HG02973 (cell line): ENCODE measurements around the gene POLE4.
A peak's percentile ranks its signal among the peaks of the same experiment; 100 is the strongest.

Source experiments
- ATAC-seq: cut with Tn5 transposase; IDR thresholded peaks from one replicate; pipeline ENCODE4 v1.9.1; 2021; ENCODE audit warnings: moderate library complexity; ENCODE audit not compliant: unreplicated experiment

The POLE4 gene, protein sequence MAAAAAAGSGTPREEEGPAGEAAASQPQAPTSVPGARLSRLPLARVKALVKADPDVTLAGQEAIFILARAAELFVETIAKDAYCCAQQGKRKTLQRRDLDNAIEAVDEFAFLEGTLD

DNA sequence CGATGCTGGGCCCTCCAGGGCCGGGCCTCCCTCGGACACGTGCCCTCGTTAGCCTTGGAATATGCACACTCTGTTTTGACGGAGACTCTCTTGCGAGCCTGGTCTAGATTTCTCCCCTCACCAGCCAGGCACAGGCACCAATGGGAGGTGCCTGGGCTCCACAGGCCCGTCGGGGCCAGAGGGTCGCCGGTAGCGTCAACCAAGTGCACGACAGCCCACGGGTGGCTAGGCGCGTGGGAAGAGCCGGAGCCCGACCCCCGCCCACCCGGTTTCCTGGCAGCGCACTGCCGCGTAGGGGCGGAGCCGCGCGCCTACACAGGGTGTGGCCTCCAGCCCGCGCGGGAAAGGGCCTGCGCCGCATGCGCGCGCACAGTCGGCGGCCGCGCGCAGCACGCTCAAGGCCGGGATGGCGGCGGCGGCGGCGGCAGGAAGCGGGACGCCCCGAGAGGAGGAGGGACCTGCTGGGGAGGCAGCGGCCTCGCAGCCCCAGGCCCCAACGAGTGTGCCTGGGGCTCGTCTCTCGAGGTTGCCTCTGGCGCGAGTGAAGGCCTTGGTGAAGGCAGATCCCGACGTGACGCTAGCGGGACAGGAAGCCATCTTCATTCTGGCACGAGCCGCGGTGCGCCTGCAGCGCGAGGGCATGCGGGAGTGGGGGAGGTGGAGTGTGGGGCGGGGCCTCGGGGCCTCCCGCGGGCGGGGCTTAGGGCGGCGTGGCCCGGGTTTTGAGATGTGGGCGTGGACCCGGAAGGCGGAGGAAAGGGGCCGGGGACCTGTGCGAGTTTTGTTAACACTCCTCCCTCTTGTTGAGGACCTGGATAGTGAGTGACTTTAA, at the start of gene POLE4:
POLE4 (plus strand) TSS at position 370 of the 832 bp plus-strand sequence; CDS start at position 407, 37 bp downstream.
- peak; percentile 90 for ATAC-seq

DNA sequence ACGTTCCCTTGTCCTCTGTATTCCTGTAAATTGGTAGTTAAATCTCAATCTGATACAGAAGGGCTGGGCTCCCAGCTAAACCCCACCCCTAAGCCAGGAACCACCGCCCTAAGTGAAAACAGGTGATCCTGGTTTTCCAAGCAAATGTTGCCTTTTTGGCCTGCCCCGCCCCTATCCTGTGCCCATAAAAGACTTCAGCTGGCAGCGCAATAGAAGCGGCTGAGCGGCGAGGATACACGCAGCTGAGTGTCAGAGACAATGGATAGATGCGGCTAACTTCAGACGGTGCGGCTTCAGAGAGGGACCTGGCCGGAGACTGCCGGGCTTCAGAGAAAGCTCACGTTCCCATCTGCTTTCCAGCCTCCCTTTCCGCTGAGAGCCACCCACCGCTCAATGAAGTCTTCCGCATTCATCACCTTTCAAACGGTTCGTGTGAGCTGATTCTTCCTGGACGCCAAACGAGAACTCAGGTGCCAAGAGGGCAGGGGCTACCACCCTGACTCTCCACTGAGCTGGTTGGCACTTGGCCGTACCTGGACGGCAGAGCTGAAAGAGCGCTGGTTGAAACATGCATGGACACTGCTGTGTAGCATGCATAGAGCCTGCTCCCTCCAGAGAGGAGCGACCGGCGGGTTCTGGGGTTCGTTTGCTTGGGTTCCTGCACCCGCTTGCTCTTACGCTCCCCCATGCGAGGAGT, 49.5 kb upstream of the POLE4 start:
- ATAC-seq: no peak

DNA sequence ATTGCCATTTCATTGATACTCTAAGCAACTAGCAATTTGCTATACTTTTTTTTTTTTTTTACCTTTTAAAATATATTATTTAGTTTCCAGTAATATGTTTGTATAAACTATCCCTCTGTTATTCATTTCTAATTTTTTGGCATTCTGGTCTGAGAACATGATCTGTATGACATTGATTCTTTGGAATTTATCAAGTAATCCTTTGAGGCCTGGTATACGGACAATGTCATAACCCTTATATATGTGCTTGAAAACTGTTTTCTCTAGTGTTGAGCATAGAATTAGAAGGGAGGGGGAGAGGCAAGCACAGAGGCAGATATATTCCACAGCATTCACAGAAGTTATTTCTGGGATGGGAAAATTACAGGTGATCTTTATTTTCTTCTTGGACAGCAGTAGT, 48.2 kb upstream of the POLE4 start:
- no peak for ATAC-seq

DNA sequence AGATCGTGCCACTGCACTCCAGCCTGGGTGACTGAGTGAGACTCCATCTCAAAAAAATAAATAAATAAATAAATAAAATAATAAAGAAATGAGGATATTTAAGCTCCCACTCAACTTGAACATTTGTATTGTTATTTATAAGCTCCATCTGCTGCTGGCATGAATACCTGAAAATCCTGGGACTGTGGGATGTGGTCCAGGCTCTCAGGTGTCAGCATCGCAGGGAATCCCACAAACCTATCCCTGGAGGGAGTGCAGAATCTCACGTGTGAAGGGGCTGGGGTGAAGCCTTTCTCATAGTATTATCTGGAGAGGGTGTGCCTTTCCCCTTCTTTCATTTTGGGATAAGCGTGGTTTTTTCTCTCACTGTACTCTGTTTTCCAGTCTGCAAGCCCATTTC, 47.4 kb upstream of the POLE4 start:
- ATAC-seq: no peak

DNA sequence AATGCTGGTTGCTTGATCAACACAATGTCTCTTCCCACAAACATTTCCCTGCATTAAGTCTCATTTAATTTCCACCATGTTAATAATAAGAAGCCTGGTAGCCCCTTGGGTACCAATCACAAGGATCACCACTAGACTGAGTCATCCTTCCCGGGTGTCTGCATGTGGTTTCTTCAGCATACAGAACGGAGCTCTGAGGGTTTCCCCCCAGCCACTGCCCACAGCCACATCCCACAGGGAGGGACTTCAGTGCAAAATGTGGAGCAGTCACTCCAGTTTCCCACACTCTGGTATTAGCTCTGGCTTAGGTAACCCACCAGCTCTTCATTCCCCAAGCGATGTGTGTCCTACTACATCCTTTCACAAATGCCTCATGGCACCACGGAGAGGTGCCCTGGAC, 42.7 kb upstream of the POLE4 start:
- ATAC-seq: no peak

DNA sequence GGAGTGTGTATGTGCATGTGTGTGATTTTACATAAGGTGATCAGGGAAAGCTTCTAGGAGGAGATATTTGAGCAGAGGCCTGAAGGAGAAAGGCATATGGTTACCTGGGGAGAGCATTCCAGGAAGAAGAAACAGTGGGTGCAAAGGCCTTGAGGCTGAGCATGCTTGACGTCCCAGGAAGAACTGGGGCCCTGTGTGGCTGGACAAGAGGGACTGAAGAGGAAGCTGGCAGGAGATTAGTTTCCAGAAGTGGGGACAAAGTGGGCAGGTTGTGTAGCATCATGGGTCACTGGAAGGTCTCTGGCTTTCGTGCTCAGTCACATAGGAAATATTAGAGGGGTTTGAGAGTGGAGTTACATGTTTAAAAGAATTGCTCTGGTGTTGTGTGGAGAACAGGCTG, 42.0 kb upstream of the POLE4 start:
- no peak for ATAC-seq

DNA sequence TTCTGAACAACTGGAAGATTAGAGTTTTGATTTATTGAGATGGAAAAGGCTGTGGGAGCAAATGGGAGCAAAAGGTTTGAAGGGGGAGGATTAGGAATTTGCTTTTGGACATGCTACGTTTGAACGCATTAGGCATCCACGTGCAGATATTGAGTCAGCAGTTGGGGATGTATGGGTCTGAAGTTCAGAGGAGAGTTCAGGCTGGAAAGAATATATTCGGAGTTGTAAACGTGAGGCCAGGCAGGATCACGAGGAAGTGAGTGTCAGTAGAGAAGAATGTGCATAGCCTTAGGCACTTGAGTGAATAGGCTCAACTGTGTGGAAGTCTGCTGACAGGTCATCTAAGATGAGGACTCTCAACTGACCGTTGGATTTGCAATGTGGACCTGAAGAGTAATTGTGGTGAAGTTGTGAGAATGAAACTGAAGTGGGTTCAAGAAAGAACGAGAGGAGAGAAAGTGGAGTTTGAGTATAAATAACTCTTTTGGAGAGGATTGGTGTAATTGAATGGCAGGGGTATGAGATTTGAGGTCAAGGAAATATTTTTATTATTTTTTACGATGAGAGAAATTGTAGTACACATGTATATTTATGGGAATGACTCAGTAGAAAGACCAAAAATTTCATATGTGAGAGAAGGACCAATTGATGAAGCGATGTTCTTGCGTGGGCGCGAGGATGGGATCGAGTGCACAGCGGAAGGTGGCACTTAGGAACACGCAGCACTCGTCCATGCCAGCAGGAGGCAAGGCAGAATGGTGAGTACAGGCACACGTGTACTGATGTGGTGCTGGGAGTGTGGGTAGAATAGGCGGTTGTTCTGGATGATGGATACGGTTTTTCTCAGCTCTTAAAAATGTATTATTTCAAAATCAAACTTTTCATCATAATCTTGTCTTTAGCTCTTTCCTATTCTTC, 40.5 kb upstream of the POLE4 start:
- ATAC-seq: no peak

DNA sequence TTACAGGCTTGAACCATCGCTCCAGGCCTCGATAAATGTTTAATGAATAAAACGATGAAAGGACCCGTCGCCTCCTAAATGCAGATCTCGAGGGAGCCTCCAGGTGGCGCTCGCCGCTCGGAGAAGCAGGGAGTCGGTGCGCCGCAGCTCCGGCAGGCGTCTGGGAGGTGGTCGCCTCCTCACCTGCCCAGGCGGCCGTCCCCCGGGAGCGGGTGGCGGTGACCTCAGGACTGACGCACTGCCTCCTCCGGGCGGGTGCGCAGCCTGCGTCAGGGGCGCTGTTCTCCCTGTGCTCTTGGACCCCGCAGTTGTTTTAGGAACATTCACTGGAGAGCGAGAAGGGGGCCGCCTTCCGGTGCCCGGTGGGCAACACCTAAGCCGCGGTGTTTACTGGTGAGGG, 38.6 kb upstream of the POLE4 start:
- ATAC-seq: peak; percentile 51

DNA sequence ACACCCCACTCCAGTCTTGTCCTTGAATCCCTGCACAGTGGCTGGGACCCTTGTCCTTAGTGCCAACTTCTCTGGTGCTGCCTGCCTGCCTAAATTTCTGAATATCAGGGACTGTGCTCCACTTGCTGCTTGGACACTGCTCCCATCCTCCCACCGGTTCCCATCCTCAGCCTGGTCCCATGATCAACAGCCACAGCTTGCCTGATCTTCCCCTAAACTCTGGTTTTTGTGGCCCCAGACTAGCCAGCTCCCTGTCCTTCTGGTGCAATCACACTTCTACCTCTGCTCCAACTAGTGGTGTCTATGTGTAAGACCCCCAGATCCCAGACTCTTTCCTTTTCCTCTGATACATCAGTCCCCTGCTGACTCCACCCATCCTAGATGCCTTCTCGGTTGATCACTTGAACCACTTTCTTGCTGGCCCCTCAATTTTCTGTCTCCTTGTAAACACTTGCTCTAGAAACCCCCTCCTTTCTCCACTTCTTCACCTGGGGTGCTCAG, 37.2 kb upstream of the POLE4 start:
- ATAC-seq: no peak

DNA sequence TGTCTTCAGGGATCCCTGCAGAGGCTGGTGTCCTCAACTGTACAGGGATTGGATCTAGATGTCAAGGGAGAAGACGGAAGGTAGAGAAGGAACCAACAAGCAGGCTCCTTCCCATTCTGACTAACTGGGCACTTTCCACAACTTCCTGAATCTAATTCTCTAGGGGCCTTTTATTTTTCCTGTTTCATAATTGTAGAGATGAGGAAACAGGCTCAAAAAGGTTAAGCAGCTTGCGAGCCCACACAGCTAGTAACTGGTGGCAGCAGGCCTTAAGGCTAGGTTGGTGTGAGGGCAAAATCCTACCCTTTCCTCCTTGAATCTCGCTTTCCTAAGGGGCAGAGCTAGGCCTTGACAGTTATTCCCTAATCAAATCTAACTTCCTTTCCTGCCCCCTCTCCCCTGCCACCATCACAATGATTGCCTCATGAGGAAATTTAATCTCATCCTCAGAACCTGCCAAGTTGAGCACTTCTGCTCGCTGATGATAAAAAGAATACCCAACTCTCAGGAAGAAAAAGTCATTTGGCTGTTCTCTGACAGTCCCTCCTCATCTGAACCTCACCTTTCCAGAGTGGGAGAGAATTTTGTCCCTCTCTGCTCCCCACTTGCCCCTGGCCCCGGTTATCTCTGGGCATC, 35.7 kb upstream of the POLE4 start:
- no peak for ATAC-seq

DNA sequence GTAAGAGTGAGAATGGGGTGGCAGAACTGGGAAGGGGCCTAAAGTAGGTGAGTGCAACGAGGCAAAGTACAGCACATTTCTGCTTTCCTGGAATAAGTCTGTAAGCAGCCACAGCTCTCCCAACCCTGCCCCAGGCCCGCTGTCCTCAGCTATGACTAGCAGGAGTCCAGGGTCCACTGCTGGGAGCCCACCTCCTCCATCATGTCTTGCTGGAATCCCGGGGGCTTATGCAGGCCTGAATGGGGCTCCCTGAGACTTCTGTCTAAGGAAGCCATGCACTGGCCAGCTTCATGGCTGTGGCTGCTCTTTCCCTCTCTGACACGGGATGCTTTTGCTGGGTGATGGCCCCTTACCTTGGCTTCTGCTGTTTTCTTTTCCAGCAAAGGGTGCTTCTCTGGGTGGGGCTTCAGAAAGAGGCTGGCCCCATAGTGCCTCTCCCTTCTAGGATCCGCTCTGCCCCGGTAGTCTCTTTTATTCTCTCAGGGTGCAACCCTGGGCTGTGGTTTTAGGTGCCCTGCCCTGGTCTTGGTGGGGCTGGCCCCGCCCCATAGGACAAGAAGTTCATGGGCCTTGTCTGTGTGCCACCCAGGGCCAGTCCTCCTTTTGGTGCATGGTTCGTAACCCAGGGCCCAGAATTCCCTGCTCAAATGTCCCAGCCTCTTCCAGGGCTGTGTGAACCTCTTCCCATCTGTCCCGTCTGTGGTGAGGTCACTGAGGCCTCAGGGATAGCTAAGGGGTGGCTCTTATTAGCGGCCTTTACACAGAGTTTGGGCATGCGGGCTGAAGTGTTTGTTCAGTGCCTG, 33.8 kb upstream of the POLE4 start:
- no peak for ATAC-seq

DNA sequence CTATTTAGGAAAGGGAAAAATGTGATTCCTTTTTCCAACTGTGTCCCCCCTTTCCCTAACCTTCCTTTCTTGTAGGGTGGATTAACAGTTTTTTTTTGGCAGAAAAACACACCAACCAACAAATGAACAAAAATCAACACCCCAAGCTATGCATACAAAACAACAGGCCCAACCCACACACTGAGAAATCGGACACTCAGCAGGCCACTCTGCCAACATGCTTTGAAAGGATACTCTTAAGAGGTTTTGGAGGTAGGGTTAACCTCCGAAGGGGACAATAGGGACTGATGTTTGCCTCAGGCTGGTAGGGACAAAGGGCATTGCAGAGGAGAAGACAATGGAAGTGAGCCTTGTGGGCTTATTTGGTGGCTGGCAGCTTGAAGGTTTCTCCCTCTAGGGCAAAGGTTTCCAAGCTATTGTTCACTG, 33.1 kb upstream of the POLE4 start:
- no peak for ATAC-seq

DNA sequence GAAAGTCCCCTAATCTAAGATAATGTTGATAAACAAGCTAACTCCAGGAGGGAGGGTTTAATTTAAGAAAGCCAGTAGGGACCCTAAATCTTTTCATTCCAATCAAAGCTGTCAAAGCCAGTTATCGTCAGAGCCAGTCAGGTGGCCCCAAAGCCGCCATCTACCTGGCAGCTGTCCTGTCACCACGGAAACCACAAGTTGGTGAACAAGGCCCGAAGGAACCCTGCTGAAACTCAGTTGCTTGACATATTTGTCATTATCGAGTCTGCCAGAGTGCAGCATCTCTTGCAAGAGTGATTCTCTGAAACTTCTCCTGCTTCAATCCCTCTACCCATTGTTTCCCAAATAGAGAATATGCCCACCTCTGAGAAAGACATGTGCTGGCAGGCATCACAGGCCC, 30.8 kb upstream of the POLE4 start:
- ATAC-seq: no peak

DNA sequence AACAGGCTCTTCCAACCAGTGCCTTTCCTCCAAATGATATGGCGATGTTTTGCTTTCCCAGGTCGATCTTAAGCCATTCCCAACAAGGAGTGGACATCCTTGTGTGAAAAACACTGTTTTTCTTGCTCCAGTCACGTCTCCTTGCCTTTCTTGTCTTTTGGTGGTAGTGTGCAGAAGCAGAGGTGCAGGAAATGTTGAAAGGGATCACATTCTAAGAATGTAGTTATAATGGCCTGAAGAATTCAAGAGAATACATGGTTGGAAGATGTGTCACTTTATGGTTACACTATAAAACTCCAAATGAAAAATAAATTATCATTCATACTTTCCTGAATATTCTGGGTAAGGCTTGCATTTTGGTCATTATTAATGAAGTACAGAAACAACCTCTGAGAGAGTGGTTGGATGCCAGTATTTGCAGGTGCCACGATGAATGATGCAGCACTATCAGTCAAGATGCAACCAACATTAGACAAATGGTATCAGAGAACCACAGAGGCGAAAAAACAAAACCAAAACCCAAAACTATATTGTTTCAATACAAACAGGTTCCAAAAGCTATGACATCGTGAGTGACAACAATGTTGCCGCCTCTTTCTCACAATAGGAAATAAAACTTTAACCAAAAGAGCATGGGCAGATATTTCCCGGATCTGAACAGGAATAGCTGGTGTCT, 27.5 kb upstream of the POLE4 start:
- ATAC-seq: no peak

DNA sequence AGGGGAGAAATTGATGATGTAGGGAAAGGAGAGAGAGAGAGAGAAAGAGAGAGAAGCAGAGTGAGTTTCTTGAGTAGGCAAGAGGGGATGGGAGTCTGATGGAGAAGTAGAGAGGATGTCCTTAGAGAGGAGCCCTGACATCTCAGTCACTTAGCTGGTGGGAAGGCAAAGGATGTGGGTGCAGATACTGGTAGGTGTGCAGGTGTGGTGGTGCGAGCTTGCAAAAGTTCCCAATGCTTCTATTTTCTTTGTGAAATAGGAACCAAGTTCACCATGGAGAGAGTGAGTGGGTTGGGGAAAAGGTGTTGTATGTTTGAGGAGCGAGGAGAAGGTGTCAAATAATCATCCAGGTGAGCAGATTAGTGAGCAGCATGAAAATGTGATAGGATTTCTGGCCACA, 26.5 kb upstream of the POLE4 start:
- ATAC-seq: no peak

DNA sequence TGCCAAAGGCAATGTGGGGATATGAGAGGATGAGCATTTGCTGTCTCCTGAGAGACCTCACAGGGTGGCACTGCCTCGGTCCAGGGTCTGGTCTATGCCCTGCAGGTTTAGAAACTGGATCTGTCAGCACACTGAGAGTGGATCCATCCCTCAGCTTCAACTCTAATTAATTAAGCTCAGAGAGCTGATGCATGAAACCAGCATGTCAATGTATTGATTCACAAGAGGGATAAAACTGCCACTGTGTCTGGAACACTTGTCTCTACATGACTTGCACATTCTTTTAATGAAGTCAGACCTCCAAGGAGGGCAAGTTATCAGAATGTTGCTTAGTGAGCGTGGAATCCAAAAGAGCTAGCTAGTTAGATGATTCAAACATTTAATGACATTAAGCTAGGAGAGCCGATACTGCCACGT, 22.5 kb upstream of the POLE4 start:
- ATAC-seq: no peak

DNA sequence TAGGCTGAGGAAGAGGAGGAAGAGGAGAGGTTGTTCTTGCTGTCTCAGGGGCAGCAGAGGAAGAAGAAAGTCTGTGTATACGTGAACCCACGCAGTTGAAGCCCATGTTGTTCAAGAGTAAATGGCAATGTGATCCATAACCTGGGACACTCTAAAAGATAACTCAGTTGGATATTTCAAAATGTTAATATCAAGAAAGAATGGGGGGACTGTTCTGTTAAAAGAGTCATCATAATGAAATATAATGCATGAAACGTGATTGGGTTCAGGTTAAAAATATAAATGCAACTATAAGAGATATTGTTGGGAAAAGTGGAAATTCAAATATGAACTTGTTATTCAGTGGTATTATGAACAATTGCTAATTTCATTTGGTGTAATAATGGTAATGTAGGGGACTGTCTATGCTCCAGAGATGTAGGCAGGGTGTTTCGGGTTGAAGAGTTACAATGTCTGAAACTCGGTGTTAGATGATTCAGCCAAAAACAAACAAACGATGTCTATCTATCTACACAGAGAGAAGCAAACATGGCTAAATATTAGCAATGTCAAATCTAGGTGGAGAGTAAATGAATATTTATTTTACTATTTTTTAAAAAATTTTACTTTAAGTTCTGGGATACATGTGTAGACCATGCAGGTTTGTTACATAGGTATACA, 21.1 kb upstream of the POLE4 start:
- ATAC-seq: no peak

DNA sequence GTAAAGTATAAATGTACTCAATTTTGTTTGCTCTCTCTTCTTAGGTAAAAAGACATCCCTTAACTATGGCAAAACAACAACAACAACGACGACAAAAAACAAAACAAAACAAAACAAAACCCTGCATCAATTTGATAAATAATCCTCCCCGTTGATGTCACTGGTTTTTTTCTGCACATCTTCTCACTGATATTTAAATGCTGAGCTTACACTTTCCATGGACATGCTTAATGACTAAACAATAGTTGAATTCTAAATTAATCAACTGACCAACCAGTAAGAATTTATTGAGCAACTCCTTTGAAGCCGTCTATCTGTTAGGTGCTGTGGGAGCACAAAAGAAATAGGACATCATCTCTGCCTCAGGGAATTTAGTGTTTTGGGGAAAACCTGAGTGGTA, 20.2 kb upstream of the POLE4 start:
- no peak for ATAC-seq
